ENCODE measurements around the gene SYAP1. TPM values are rescaled to one million over a fixed set of nuclear protein-coding genes. Genes with fewer than 3 reads are reported as not detected.

Gene SYAP1
- total and polyA plus RNA-seq, 9 of the 15 experiments (the other 6 are each of a cell fraction or from before 2014, with no cell fraction given) = 5.7 to 35.3 (median 27.6) TPM

GRCh38 chrX:16719334-16720084 lies at the start of gene SYAP1 (continued):
- TF ChIP-seq ZNF398 (CRISPR knock-in tag; IDR thresholded peaks at IDR 0.05) = no peak
- no peak for TF ChIP-seq TFE3 (CRISPR knock-in tag; IDR thresholded peaks at IDR 0.05)
- TF ChIP-seq ZBTB17 (CRISPR knock-in tag; IDR thresholded peaks at IDR 0.05) = no peak
- TF ChIP-seq ATF7 (IDR thresholded peaks at IDR 0.05) = peak; percentile 98
- TF ChIP-seq NR0B1 (IDR thresholded peaks at IDR 0.05; ENCODE audit: partially characterized antibody) = no peak
- peak; percentile 16; the same call in 1 of the 2 replicates for TF ChIP-seq ZBTB9 (CRISPR knock-in tag; IDR thresholded peaks at IDR 0.05)
- TF ChIP-seq ZNF518B (CRISPR knock-in tag; IDR thresholded peaks at IDR 0.05) = no peak
- no peak for TF ChIP-seq ZNF354B (CRISPR knock-in tag; IDR thresholded peaks at IDR 0.05)
- TF ChIP-seq HCFC1 (IDR thresholded peaks at IDR 0.05; ENCODE audit: low read depth, low read length) = peak; percentile 57; the same call in 1 of the 2 replicates
- TF ChIP-seq TRIM25 (IDR thresholded peaks at IDR 0.05; ENCODE audit: borderline replicate concordance) = no peak
- TF ChIP-seq ZBTB34 (CRISPR knock-in tag; IDR thresholded peaks at IDR 0.05) = no peak
- TF ChIP-seq RCOR1 (IDR thresholded peaks at IDR 0.05; ENCODE audit: borderline replicate concordance in 1 of 2, low read depth in 2 of 2, low read length in 2 of 2) = no peak
- TF ChIP-seq ZNF274 (IDR thresholded peaks at IDR 0.05; ENCODE audit: borderline replicate concordance, low read depth, low read length) = no peak

All from K562 (cell line).